IPS DF 19.7 (cell line): ENCODE data around the gene BACH2.
"Not testable (repeated sequence)": the region's sequence is repeated elsewhere in the genome, so short reads cannot be mapped to it uniquely, and the experiment has no call there.

Source experiments
- DNase-seq: peaks from one replicate; pipeline ENCODE4 v3.0.0-alpha.2; 2013; ENCODE audit warnings: low read depth, low spot score

BACH2 gene

GRCh38 chr6:90214966-90215365, 81.7 kb downstream of the BACH2 start:
- DNase-seq = no peak

- no peak for DNase-seq
Measured at GRCh38 chr6:90214461-90214860, 82.2 kb downstream of the BACH2 start.

GRCh38 chr6:90212274-90212673, 84.4 kb downstream of the BACH2 start:
- DNase-seq = no peak

GRCh38 chr6:90209527-90209926, 87.1 kb downstream of the BACH2 start:
- DNase-seq = no peak

GRCh38 chr6:90208690-90209089, 88.0 kb downstream of the BACH2 start:
- not testable (repeated sequence) for DNase-seq

- DNase-seq = no peak
Measured at GRCh38 chr6:90204327-90205056, 92.2 kb downstream of the BACH2 start.

GRCh38 chr6:90203672-90204071, 93.0 kb downstream of the BACH2 start:
- no peak for DNase-seq

GRCh38 chr6:90202156-90202555, 94.5 kb downstream of the BACH2 start:
- no peak for DNase-seq

GRCh38 chr6:90199900-90200299, 96.7 kb downstream of the BACH2 start:
- DNase-seq = no peak

- DNase-seq = no peak
Measured at GRCh38 chr6:90198758-90199425, 97.8 kb downstream of the BACH2 start.

- DNase-seq = no peak
Measured at GRCh38 chr6:90197854-90198496, 98.7 kb downstream of the BACH2 start.

GRCh38 chr6:90195094-90195829, 101.4 kb downstream of the BACH2 start:
- DNase-seq = no peak

GRCh38 chr6:90194371-90194841, 102.2 kb downstream of the BACH2 start:
- DNase-seq = no peak

- DNase-seq = no peak
Measured at GRCh38 chr6:90193359-90193758, 103.3 kb downstream of the BACH2 start.

GRCh38 chr6:90192857-90193256, 103.8 kb downstream of the BACH2 start:
- DNase-seq = no peak

GRCh38 chr6:90190752-90191395, 105.8 kb downstream of the BACH2 start:
- no peak for DNase-seq

GRCh38 chr6:90190131-90190530, 106.5 kb downstream of the BACH2 start:
- DNase-seq = no peak

GRCh38 chr6:90187437-90188121, 109.1 kb downstream of the BACH2 start:
- DNase-seq = no peak

- DNase-seq = no peak
Measured at GRCh38 chr6:90186637-90187371, 109.8 kb downstream of the BACH2 start.

GRCh38 chr6:90186026-90186425, 110.6 kb downstream of the BACH2 start:
- no peak for DNase-seq
